Prostate gland (tissue), 2 donors: ENCODE measurements around the gene HUNK. TPM values are rescaled to one million over a fixed set of nuclear protein-coding genes. Genes with fewer than 3 reads are reported as not detected.

ENCODE experiments used
- DNase-seq: peaks from one replicate; pipeline ENCODE4 v3.0.0-alpha.2; 2019; ENCODE audit warnings: low spot score
- H3K27ac ChIP-seq, 2 donors: fragments of 200-600 bp; sonication (generic); 2 replicates each; pipeline ENCODE4 v1.5.1; 2017 to 2019
- H3K27me3 ChIP-seq: fragments of 200-600 bp; sonication (generic); replicated peaks from 2 replicates; pipeline ENCODE4 v1.5.1; 2019; ENCODE audit not compliant: insufficient read depth
- H3K36me3 ChIP-seq, 2 donors: fragments of 200-600 bp; sonication (generic); 1 replicate in 1 of 2; 2 replicates in 1 of 2; pipeline versions ENCODE4 v1.5.1 to v1.8.1; 2017 to 2019
- H3K4me1 ChIP-seq: fragments of 200-600 bp; sonication (generic); replicated peaks from 2 replicates; pipeline ENCODE4 v1.5.1; 2019
- H3K4me3 ChIP-seq, 2 donors: fragments of 200-600 bp; sonication (generic); 2 replicates each; pipeline ENCODE4 v1.5.1; 2017 to 2019
- H3K9me3 ChIP-seq: fragments of 200-600 bp; sonication (generic); 2 replicates; pipeline ENCODE4 v1.5.1; 2017
- CTCF ChIP-seq, 4 experiments: fragments of 200-600 bp in 2 of 4; fragments of 450-650 bp in 2 of 4; sonication (generic) in 2 of 4; IDR thresholded peaks; 1 replicate in 3 of 4; 2 replicates in 1 of 4; pipeline ENCODE4 v1.5.1; 2016 to 2019; ENCODE audit warnings: antibody characterized with exemption in 4 of 4, mild to moderate bottlenecking in 2 of 4, moderate library complexity in 2 of 4
- POLR2A ChIP-seq: fragments of 450-650 bp; IDR thresholded peaks from one replicate; pipeline ENCODE4 v1.6.1; 2016; ENCODE audit warnings: antibody characterized with exemption, mild to moderate bottlenecking
- POLR2AphosphoS5 ChIP-seq: sonication (generic); formaldehyde crosslinking; IDR thresholded peaks from one replicate; pipeline ENCODE4 v1.6.1; 2017; ENCODE audit warnings: antibody characterized with exemption
- WGBS: methylation state at CpG from one replicate; pipeline ENCODE4 v1.1.5; 2018; 5-methylcytosine and 5-hydroxymethylcytosine counted together
- intact Hi-C: fragments of 100-400 bp; cut with DNase I; formaldehyde crosslinking; loops from one replicate; pipeline ENCODE4 v1.14.2; 2022
- total RNA-seq, 2 donors: library from RNA; depleted of rRNA; stranded (reverse); fragments of >200 nt; gene quantifications; one replicate each; pipeline ENCODE4 v1.1.0, GENCODE V29; 2016

HUNK gene
- total RNA-seq, 2 donors from 2014 or later, result 3.7 to 5.0 TPM

- H3K27me3 ChIP-seq, result no peaks in the 10 kb centered on the region
- no peak for DNase-seq
- TF ChIP-seq CTCF (IDR thresholded peaks at IDR 0.05) (no peak), POLR2A (no peak), POLR2AphosphoS5 (no peak)
- no peak overlapping the region for H3K4me3 ChIP-seq
- no peaks in the 10 kb centered on the region for H3K9me3 ChIP-seq
- no peaks in the 10 kb centered on the region for H3K36me3 ChIP-seq
- 93% methylated on average over 10 of the region's 10 CpGs for WGBS
- no peak overlapping the region for H3K27ac ChIP-seq
- intact Hi-C loops, result no loop called here
- H3K4me1 ChIP-seq, result no peaks in the 10 kb centered on the region
Observed at GRCh38 chr21:31922881-31923280, 50.1 kb downstream of the HUNK start.

- Histone ChIP-seq H3K9me3 (no peaks in the 10 kb centered on the region), H3K36me3 (no peaks in the 10 kb centered on the region), H3K4me1 (no peaks in the 10 kb centered on the region), H3K4me3 (no peak overlapping the region), H3K27me3 (no peaks in the 10 kb centered on the region), H3K27ac (no peak overlapping the region)
- intact Hi-C loops, result no loop called here
- WGBS, result 99% methylated on average over 3 of the region's 3 CpGs
- TF ChIP-seq CTCF (IDR thresholded peaks at IDR 0.05) (no peak), POLR2A (no peak), POLR2AphosphoS5 (no peak)
- no peak for DNase-seq
Observed at GRCh38 chr21:31923756-31924155, 50.9 kb downstream of the HUNK start.

GRCh38 chr21:31924548-31924947 is 51.7 kb downstream of the HUNK start:
- intact Hi-C loops, result no loop called here
- no peak overlapping the region for H3K27ac ChIP-seq
- no peaks in the 10 kb centered on the region for H3K27me3 ChIP-seq
- H3K36me3 ChIP-seq, result no peaks in the 10 kb centered on the region
- no peaks in the 10 kb centered on the region for H3K9me3 ChIP-seq
- DNase-seq, result no peak
- TF ChIP-seq CTCF (IDR thresholded peaks at IDR 0.05), result no peak
- H3K4me3 ChIP-seq, result no peak overlapping the region
- no peaks in the 10 kb centered on the region for H3K4me1 ChIP-seq
- 95% methylated on average over 13 of the region's 13 CpGs for WGBS

GRCh38 chr21:31926498-31926897 is 53.7 kb downstream of the HUNK start:
- WGBS, result 98% methylated on average over 3 of the region's 3 CpGs
- no peak for DNase-seq
- Histone ChIP-seq H3K4me3 (no peak overlapping the region), H3K9me3 (no peaks in the 10 kb centered on the region), H3K27me3 (no peaks in the 10 kb centered on the region), H3K36me3 (no peaks in the 10 kb centered on the region), H3K27ac (no peak overlapping the region), H3K4me1 (no peaks in the 10 kb centered on the region)
- intact Hi-C loops, result no loop called here
- TF ChIP-seq POLR2A (no peak), CTCF (IDR thresholded peaks at IDR 0.05) (no peak), POLR2AphosphoS5 (no peak)

GRCh38 chr21:31927689-31928353 is 55.0 kb downstream of the HUNK start:
- H3K4me1 ChIP-seq, result no peaks in the 10 kb centered on the region
- TF ChIP-seq POLR2AphosphoS5 (no peak), POLR2A (no peak), CTCF (IDR thresholded peaks at IDR 0.05) (no peak)
- intact Hi-C loops, result no loop called here
- 54% methylated on average over 13 of the region's 13 CpGs for WGBS
- no peaks in the 10 kb centered on the region for H3K27me3 ChIP-seq
- DNase-seq, result no peak
- H3K4me3 ChIP-seq, result no peak overlapping the region
- no peak overlapping the region for H3K27ac ChIP-seq
- no peaks in the 10 kb centered on the region for H3K9me3 ChIP-seq
- H3K36me3 ChIP-seq, result no peaks in the 10 kb centered on the region
